HG03135 (cell line): ENCODE results near the gene ZFYVE9.
"Not testable (repeated sequence)": the region's sequence is repeated elsewhere in the genome, so short reads cannot be mapped to it uniquely, and the experiment has no call there.

Experiments
- ATAC-seq: cut with Tn5 transposase; IDR thresholded peaks from one replicate; pipeline ENCODE4 v1.9.1; 2021; ENCODE audit warnings: mild to moderate bottlenecking, moderate library complexity; ENCODE audit not compliant: unreplicated experiment

Gene ZFYVE9

GRCh38 chr1:52365071-52365745, 223.3 kb downstream of the ZFYVE9 start:
- peak; percentile 2 for ATAC-seq

GRCh38 chr1:52365746-52366516, 224.0 kb downstream of the ZFYVE9 start, which contains the start of gene CC2D1B:
Gene CC2D1B, minus strand, starts transcription at chr1:52366205. Its CDS starts 1,585 bp downstream, at chr1:52364620.
- peak; percentile 90 for ATAC-seq

- ATAC-seq, result no peak
These were observed 224.6 kb downstream of the ZFYVE9 start for GRCh38 chr1:52366517-52366827.

GRCh38 chr1:52367272-52367671, 225.4 kb downstream of the ZFYVE9 start:
- no peak for ATAC-seq

- ATAC-seq, result no peak
These were observed 226.7 kb downstream of the ZFYVE9 start for GRCh38 chr1:52368383-52369172.

GRCh38 chr1:52369851-52370250, 228.0 kb downstream of the ZFYVE9 start:
- not testable (repeated sequence) for ATAC-seq

- no peak for ATAC-seq
These were observed 243.5 kb downstream of the ZFYVE9 start for GRCh38 chr1:52385376-52385775.

GRCh38 chr1:52386458-52386857, 244.6 kb downstream of the ZFYVE9 start:
- no peak for ATAC-seq

GRCh38 chr1:52393174-52393573, 251.3 kb downstream of the ZFYVE9 start:
- no peak for ATAC-seq
